Endothelial cell of umbilical vein (primary cell): ENCODE measurements around the gene DNAJC22. TPM values are rescaled to one million over a fixed set of nuclear protein-coding genes. Genes with fewer than 3 reads are reported as not detected.
A peak's percentile ranks its signal among the peaks of the same experiment; 100 is the strongest.

Source experiments
- BruUV-seq: library from RNA; stranded (reverse); fragments of 400-500 nt; replicated peaks from 2 replicates; lab custom pipeline; 2021; lab: Mats Ljungman, UMichigan
- CTCF ChIA-PET: fragments of 300-600, 350-600 bp; sonication (Branson Sonifier 250); formaldehyde crosslinking; loops from one replicate; lab custom pipeline; 2021; ENCODE audit warnings: antibody characterized with exemption, inconsistent platforms; lab: Charles Lee
- POLR2A ChIA-PET: fragments of 300-600, 350-600 bp; sonication (Branson Sonifier 250); formaldehyde crosslinking; loops from one replicate; lab custom pipeline; 2021; ENCODE audit warnings: antibody characterized with exemption, inconsistent platforms; lab: Charles Lee
- DNase-seq: peaks from one replicate; pipeline ENCODE4 v3.0.0-alpha.2; 2011; ENCODE audit warnings: low read depth, low spot score
- FAIRE-seq: peaks from 2 replicates; lab custom pipeline; 2011; peaks lifted over from hg19 to GRCh38; lab: Jason Lieb, UNC
- H2AFZ ChIP-seq: 2 replicates; pipeline ENCODE4 v1.6.0; 2012; ENCODE audit warnings: low read depth, low read length, control low read depth, inconsistent platforms
- H3K27ac ChIP-seq: 2 replicates; pipeline ENCODE4 v1.5.1; 2011; ENCODE audit warnings: low read depth, mild to moderate bottlenecking, control low read depth, low read length, moderate library complexity; ENCODE audit not compliant: insufficient read depth
- H3K27me3 ChIP-seq, 2 experiments: 2 replicates each; pipeline versions ENCODE4 v1.6.0 to v1.6.1; 2011; ENCODE audit warnings: low read length in 2 of 2, mixed read lengths in 1 of 2; ENCODE audit not compliant: control insufficient read depth in 2 of 2, insufficient read depth in 2 of 2
- H3K36me3 ChIP-seq, 2 experiments: 2 replicates in 1 of 2; 3 replicates in 1 of 2; pipeline ENCODE4 v1.5.1; 2011; ENCODE audit warnings: low read length in 2 of 2, mild to moderate bottlenecking in 1 of 2, moderate library complexity in 1 of 2; ENCODE audit not compliant: control insufficient read depth in 2 of 2, insufficient read depth in 2 of 2; ENCODE audit errors: extremely low read depth in 1 of 2
- H3K4me1 ChIP-seq: 3 replicates; pipeline ENCODE4 v1.5.1; 2011; ENCODE audit warnings: mild to moderate bottlenecking, low read length; ENCODE audit not compliant: control insufficient read depth, insufficient read depth; ENCODE audit errors: extremely low read depth
- H3K4me2 ChIP-seq: 2 replicates; pipeline ENCODE4 v1.6.1; 2011; ENCODE audit warnings: low read length, control low read depth, mixed read lengths; ENCODE audit not compliant: insufficient read depth
- H3K4me3 ChIP-seq, 3 experiments: fragments of 200-600 bp in 1 of 3; sonication (generic), shearing (Covaris generic) in 1 of 3; replicated peaks in 1 of 3; 2 replicates each; pipeline ENCODE4 v1.5.1; 2011 to 2016; ENCODE audit warnings: control low read depth in 3 of 3, low read length in 3 of 3, mild to moderate bottlenecking in 2 of 3, inconsistent platforms in 1 of 3, low read depth in 1 of 3, moderate library complexity in 1 of 3; ENCODE audit not compliant: insufficient read depth in 1 of 3
- H3K79me2 ChIP-seq: 2 replicates; pipeline ENCODE4 v1.6.0; 2012; ENCODE audit warnings: low read length, inconsistent platforms; ENCODE audit not compliant: control insufficient read depth, insufficient read depth
- H3K9ac ChIP-seq: replicated peaks from 2 replicates; pipeline ENCODE3; 2011; ENCODE audit warnings: low read length, control low read depth; ENCODE audit not compliant: insufficient read depth; ENCODE audit errors: extremely low read depth
- H3K9me1 ChIP-seq: replicated peaks from 3 replicates; pipeline ENCODE4 v1.6.0; 2011; ENCODE audit warnings: mild to moderate bottlenecking, low read length; ENCODE audit not compliant: control insufficient read depth, insufficient read depth; ENCODE audit errors: extremely low read depth
- H3K9me3 ChIP-seq: replicated peaks from 2 replicates; pipeline ENCODE4 v1.5.1; 2012; ENCODE audit warnings: low read length, inconsistent platforms; ENCODE audit not compliant: control insufficient read depth, insufficient read depth
- H4K20me1 ChIP-seq: replicated peaks from 2 replicates; pipeline ENCODE3; 2011; ENCODE audit warnings: mild to moderate bottlenecking, low read length; ENCODE audit not compliant: control insufficient read depth, insufficient read depth; ENCODE audit errors: extremely low read depth
- CTCF ChIP-seq, 2 donors: IDR thresholded peaks; 1 replicate in 1 of 2; 2 replicates in 1 of 2; pipeline ENCODE4 v1.5.1; 2011; ENCODE audit warnings: low read length in 2 of 2, mild to moderate bottlenecking in 2 of 2, moderate library complexity in 2 of 2, control low read depth in 1 of 2, inconsistent platforms in 1 of 2, low read depth in 1 of 2; ENCODE audit not compliant: insufficient read depth in 1 of 2; ENCODE audit errors: extremely low read depth in 1 of 2
- JUN ChIP-seq: IDR thresholded peaks from 2 replicates; pipeline ENCODE4 v1.6.1; 2011; ENCODE audit warnings: borderline replicate concordance, low read depth; ENCODE audit not compliant: insufficient read length, insufficient read depth
- dilution Hi-C: fragments of 300-500 bp; cut with MboI; formaldehyde crosslinking; loops from one replicate; pipeline ENCODE4 v1.15.0; 2019; ENCODE audit warnings: low sequenced_read_pairs; ENCODE audit not compliant: extremely low pct_ligation_motif_present
- intact Hi-C: fragments of 100-400 bp; cut with micrococcal nuclease; formaldehyde crosslinking; loops from one replicate; pipeline ENCODE4 v1.10.0; 2022
- polyA plus RNA-seq, 4 experiments: library from polyadenylated mRNA; depleted of rRNA in 3 of 4; stranded (reverse) in 3 of 4; unstranded in 1 of 4; fragments of >200 nt; gene quantifications; 2 replicates each; pipeline versions ENCODE4 v1.2.1 to v1.2.3, GENCODE V29; 2011 to 2012; ENCODE audit warnings: missing spikeins in 1 of 4
- total RNA-seq: library from RNA; stranded (reverse); gene quantifications from 2 replicates; pipeline ENCODE4 v1.2.3, GENCODE V29; 2021

Gene DNAJC22
- total and polyA plus RNA-seq, 2 donors (not counting 3 experiments of a cell fraction or from before 2014, with no cell fraction given): 1.3 to 1.4 TPM

GRCh38 chr12:49357103-49357678, 10.5 kb downstream of the DNAJC22 start:
- Histone ChIP-seq H3K4me1 (no peaks in the 10 kb centered on the region), H2AFZ (no peak overlapping the region), H3K9ac (no peak overlapping the region), H3K9me3 (no peaks in the 10 kb centered on the region), H3K79me2 (no peaks in the 10 kb centered on the region), H4K20me1 (no peaks in the 10 kb centered on the region), H3K27ac (no peak overlapping the region), H3K9me1 (no peaks in the 10 kb centered on the region), H3K4me3 (no peak overlapping the region), H3K27me3 (no peaks in the 10 kb centered on the region), H3K36me3 (no peaks in the 10 kb centered on the region), H3K4me2 (no peak overlapping the region)
- intact Hi-C loops: loop anchor here (1.0 to 5.0 kb wide), 3 partner anchors 26 to 210 kb away; partner anchors contain the start of gene MCRS1
- dilution Hi-C loops: loop anchor here (25.0 kb wide), 1 partner anchor 155 kb away; no protein-coding TSS in a partner anchor
- ChIA-PET POLR2A (interaction anchor here (0.6 to 2.5 kb wide), 3 partner anchors 10 to 265 kb away, joined by 3 to 15 read pairs (median 4); partner anchors contain the start of gene SPATS2), CTCF (interaction anchor here (0.7 to 12.8 kb wide), 38 partner anchors 9 to 266 kb away, joined by 3 to 679 read pairs (median 14); partner anchors contain the start of genes C1QL4, DNAJC22, PRPF40B and PRPH)
- DNase-seq (peak; percentile 57), FAIRE-seq (peak; percentile 12)
- no peak for TF ChIP-seq JUN
- TF ChIP-seq CTCF (IDR thresholded peaks at IDR 0.05; ENCODE audit: extremely low read depth in 1 of 2, insufficient read depth in 1 of 2, low read depth in 1 of 2, low read length in 2 of 2): peak; percentile 24 to 34
- no TSS peak for BruUV-seq
